Activated naive CD4-positive, alpha-beta T cell treated with anti-CD3 and anti-CD28 coated beads for 36 hours (primary cell): ENCODE data around the gene RANBP3. TPM values are rescaled to one million over a fixed set of nuclear protein-coding genes. Genes with fewer than 3 reads are reported as not detected.
"Not testable (repeated sequence)": the region's sequence is repeated elsewhere in the genome, so short reads cannot be mapped to it uniquely, and the experiment has no call there.

Source experiments
- CTCF ChIA-PET: fragments of 350-600 bp; sonication (Branson Sonifier 250); formaldehyde crosslinking; loops from one replicate; lab custom pipeline; 2021; ENCODE audit warnings: antibody characterized with exemption; lab: Charles Lee
- DNase-seq: peaks from one replicate; pipeline ENCODE4 v3.0.0-alpha.2; 2020
- H3K27ac Mint-ChIP-seq: one replicate; pipeline ENCODE4 v1.8.0; 2021; ENCODE audit warnings: mild to moderate bottlenecking, mixed read lengths
- H3K27me3 Mint-ChIP-seq: one replicate; pipeline ENCODE4 v1.8.0; 2021; ENCODE audit warnings: low read depth, mixed read lengths
- H3K36me3 Mint-ChIP-seq: one replicate; pipeline ENCODE4 v1.8.0; 2021; ENCODE audit warnings: low read depth, mixed read lengths
- H3K4me1 Mint-ChIP-seq: one replicate; pipeline ENCODE4 v1.8.0; 2021; ENCODE audit warnings: low read depth, mixed read lengths
- H3K4me3 Mint-ChIP-seq: one replicate; pipeline ENCODE4 v1.8.0; 2021; ENCODE audit warnings: mild to moderate bottlenecking, moderate library complexity, mixed read lengths
- H3K9me3 Mint-ChIP-seq: one replicate; pipeline ENCODE4 v1.8.0; 2021; ENCODE audit warnings: mixed read lengths
- intact Hi-C: fragments of 100-400 bp; cut with micrococcal nuclease; formaldehyde crosslinking; loops from one replicate; pipeline ENCODE4 v1.15.1; 2023
- total RNA-seq, 2 experiments: library from RNA; stranded (reverse); gene quantifications; one replicate each; pipeline ENCODE4 v1.2.3, GENCODE V29; 2021

Gene RANBP3
- total RNA-seq, 2 experiments from 2014 or later = 77.9 to 80.5 TPM

DNA sequence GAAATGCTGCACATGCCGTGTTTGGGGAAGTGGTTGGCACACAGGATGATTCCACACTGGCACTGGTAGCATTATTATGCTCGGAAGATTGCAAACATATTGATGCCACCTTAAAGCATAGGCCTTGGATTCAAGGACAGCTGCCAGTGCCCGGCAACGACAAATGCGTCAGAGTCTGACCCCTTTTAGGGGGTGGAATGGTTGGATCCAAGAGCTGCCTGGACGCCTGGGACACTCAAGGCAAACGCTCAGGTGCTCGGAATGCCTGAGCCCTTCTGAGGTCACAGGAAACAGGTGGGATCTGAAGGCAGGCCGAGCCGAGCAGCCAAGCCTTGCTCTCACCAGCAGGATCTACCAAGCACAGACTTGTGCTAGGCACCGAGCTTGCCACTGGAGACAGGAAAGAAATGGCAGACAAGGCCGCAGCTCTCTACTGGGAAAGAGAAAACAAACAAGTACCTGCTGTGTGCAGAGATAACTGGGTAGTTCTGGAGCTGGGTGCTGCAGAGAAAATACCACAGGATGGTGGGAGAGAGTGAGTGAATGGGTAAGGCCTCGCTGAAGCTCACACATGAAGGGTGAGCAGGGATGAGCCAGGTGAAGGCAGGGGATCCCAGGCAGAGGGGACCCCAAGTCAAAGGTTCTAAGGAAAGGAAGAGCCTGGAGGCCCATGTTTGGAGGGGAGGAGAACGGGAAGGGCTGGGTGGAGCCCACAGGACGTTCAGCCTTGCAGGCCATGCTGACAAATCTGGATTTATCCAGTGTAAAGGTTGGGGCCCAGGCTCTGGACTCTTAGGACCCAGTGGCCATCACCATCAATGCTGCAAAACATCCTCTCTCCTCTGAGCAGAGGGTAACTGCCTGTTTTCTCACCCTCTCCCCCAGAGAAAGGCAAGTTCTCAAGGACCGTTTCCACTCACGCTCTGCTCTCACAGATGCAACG is 9.2 kb downstream of the RANBP3 start:
- CTCF ChIA-PET = interaction anchor here (0.6 to 3.9 kb wide), 22 partner anchors 8 to 1695 kb away, joined by 3 to 48 read pairs (median 4); partner anchors contain the start of genes NRTN and RANBP3
- Mint-ChIP-seq H3K27ac (peak overlapping the region; percentile 80), H3K27me3 (no peaks in the 10 kb centered on the region), H3K4me3 (peak overlapping the region; percentile 1), H3K4me1 (peaks cover 87% of the 10 kb centered on the region), H3K9me3 (no peaks in the 10 kb centered on the region), H3K36me3 (peaks cover 16% of the 10 kb centered on the region)
- DNase-seq = no peak
- intact Hi-C loops = loop anchor here (1.0 kb wide), 2 partner anchors 10 to 54 kb away; partner anchors contain the start of gene RANBP3

DNA sequence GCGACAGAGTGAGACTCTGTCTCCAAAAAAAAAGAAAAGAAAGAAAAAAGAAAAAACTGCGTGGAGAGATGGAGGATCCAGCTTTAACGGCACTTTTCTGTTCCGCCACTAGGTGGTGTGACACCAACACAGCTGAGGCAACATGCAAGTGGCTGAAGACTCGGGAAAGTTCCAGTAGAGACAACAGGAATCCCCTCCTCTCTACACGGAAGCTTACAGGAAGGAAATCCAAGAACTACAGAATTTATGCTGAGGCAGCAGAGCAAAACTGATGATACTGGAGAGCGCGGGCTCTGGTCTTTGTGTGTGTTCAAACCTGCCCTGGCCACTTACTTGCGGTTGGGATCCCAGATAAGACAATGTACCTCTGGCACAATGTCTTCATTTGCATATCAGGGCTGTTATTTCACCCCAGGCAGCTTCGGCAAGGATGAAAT is 9.9 kb downstream of the RANBP3 start:
- H3K36me3 Mint-ChIP-seq = peaks cover 15% of the 10 kb centered on the region
- DNase-seq = peak; percentile 86
- peak overlapping the region; percentile 80 for H3K27ac Mint-ChIP-seq
- intact Hi-C loops = loop anchor here (1.0 kb wide), 2 partner anchors 10 to 54 kb away; partner anchors contain the start of gene RANBP3
- peak overlapping the region; percentile 1 for H3K4me3 Mint-ChIP-seq
- CTCF ChIA-PET = interaction anchor here (0.6 to 3.9 kb wide), 27 partner anchors 8 to 1413 kb away, joined by 3 to 48 read pairs (median 4); partner anchors contain the start of genes NRTN and RANBP3
- H3K4me1 Mint-ChIP-seq = peaks cover 87% of the 10 kb centered on the region
- H3K9me3 Mint-ChIP-seq = no peaks in the 10 kb centered on the region
- no peaks in the 10 kb centered on the region for H3K27me3 Mint-ChIP-seq

DNA sequence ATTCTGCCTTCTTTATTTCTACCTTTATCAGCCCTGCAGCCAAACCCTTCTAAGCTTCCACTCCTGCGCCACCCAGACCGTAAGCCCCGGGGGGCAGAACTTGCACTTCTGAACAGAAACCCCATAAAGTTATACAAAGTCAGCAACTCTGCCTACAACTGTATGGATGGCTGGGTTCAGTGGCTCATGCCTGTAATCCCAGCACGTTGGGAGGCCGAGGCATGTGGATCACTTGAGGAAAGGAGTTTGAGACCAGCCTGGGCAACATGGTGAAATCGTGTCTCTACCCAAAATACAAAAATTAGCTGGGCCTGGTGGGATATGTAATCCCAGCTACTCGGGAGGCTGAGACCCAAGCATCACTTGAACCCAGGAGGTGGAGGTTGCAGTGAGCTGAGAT is 10.4 kb downstream of the RANBP3 start:
- intact Hi-C loops = no loop called here
- Mint-ChIP-seq H3K36me3 (peaks cover 15% of the 10 kb centered on the region), H3K4me3 (no peak overlapping the region), H3K27me3 (no peaks in the 10 kb centered on the region), H3K9me3 (no peaks in the 10 kb centered on the region), H3K4me1 (peaks cover 89% of the 10 kb centered on the region), H3K27ac (peak overlapping the region; percentile 80)
- no peak for DNase-seq
- CTCF ChIA-PET = interaction anchor here (0.6 to 3.9 kb wide), 25 partner anchors 8 to 1413 kb away, joined by 3 to 48 read pairs (median 4); partner anchors contain the start of genes NRTN and RANBP3

DNA sequence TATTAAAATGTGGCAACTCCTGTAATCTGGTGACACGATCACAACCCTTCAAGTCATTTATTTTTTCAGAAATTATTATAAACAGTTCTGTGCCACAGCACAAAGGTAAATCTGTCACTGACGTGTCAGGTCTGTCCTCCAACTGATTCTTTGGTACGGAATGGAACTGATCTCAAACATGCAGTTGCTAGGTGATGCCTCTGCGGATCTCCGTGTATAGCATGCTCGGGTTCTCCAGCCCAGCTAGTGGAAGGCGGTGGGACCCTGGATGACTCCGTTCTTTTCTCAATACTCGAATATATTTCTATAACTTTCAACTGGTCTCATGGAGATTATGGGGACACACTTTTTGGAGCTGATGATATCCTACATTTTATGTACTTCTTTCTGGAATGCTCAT is 11.0 kb downstream of the RANBP3 start:
- peak overlapping the region; percentile 69 for H3K27ac Mint-ChIP-seq
- no peaks in the 10 kb centered on the region for H3K27me3 Mint-ChIP-seq
- H3K9me3 Mint-ChIP-seq = no peaks in the 10 kb centered on the region
- intact Hi-C loops = no loop called here
- H3K36me3 Mint-ChIP-seq = peaks cover 12% of the 10 kb centered on the region
- no peak overlapping the region for H3K4me3 Mint-ChIP-seq
- CTCF ChIA-PET = interaction anchor here (1.1 to 3.9 kb wide), 4 partner anchors 16 to 163 kb away, joined by 3 to 48 read pairs (median 12); partner anchors contain the start of gene NRTN
- H3K4me1 Mint-ChIP-seq = peaks cover 89% of the 10 kb centered on the region
- DNase-seq = no peak

DNA sequence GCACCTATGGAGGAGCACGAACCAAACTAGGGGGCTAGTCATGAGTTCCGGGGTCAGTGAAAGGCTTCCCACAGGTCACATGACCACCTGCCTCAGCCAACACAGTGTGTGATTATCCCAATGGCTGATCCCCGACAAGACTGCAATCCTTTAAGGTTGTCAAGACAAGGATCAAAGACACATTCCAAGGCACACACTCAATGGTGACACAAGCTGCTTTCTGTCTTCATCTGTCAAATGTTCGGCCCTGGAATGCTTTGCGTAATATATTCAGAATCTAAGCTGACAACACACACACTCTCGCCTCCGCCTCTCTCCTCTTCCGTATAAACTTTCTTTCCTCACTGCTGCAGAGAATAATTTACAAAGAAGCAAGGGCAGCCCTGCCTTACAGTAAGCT is 11.7 kb downstream of the RANBP3 start:
- H3K4me1 Mint-ChIP-seq = peaks cover 92% of the 10 kb centered on the region
- H3K9me3 Mint-ChIP-seq = no peaks in the 10 kb centered on the region
- H3K4me3 Mint-ChIP-seq = no peak overlapping the region
- no peak for DNase-seq
- no peaks in the 10 kb centered on the region for H3K27me3 Mint-ChIP-seq
- peaks cover 12% of the 10 kb centered on the region for H3K36me3 Mint-ChIP-seq
- CTCF ChIA-PET = interaction anchor here (0.6 to 3.9 kb wide), 5 partner anchors 9 to 163 kb away, joined by 3 to 48 read pairs (median 4); no protein-coding TSS in a partner anchor
- peak overlapping the region; percentile 69 for H3K27ac Mint-ChIP-seq
- intact Hi-C loops = no loop called here

DNA sequence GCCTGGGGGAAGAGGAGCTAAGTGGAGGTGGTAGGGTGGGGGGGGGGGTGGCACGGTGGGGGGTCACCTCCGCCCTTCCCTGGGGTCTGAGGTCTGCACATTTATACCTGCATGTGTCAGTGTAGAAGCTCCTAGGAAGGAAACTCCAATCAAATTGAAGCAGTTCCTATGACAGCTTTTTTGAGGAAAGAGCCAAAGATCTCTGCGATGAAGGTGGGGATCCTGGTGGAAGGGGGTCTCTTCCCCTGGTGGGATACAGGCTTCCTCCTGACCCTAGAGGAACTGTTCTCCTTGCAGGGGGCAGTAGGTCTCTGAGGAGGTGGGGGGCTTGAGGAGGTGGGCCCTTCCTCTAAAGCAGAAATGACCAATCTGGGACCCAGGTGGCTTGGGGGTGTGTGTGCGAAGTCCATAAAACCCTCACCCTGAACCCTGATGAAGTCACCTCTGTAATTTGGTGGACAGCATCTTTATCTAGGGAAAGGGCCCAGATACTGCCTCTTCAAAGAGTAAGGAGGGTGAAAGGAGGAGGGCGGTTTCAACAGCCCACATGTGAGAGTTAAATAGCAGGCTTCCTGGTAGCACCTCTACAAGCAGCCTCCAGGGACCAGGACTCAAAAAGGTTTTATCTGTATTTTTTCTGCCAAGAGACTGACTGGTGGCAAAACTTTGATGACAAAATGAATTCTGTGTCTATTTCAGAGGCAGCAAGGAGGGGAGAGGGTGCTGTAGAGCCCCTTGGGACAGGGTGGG is 12.9 kb downstream of the RANBP3 start:
- peaks cover 12% of the 10 kb centered on the region for H3K36me3 Mint-ChIP-seq
- no peak overlapping the region for H3K4me3 Mint-ChIP-seq
- no peak for DNase-seq
- no peaks in the 10 kb centered on the region for H3K27me3 Mint-ChIP-seq
- H3K9me3 Mint-ChIP-seq = no peaks in the 10 kb centered on the region
- CTCF ChIA-PET = interaction anchor here (1.1 to 3.9 kb wide), 2 partner anchors 14 to 160 kb away, joined by 3 to 48 read pairs; partner anchors contain the start of gene NRTN
- intact Hi-C loops = no loop called here
- H3K4me1 Mint-ChIP-seq = peaks cover 94% of the 10 kb centered on the region
- H3K27ac Mint-ChIP-seq = peak overlapping the region; percentile 15

DNA sequence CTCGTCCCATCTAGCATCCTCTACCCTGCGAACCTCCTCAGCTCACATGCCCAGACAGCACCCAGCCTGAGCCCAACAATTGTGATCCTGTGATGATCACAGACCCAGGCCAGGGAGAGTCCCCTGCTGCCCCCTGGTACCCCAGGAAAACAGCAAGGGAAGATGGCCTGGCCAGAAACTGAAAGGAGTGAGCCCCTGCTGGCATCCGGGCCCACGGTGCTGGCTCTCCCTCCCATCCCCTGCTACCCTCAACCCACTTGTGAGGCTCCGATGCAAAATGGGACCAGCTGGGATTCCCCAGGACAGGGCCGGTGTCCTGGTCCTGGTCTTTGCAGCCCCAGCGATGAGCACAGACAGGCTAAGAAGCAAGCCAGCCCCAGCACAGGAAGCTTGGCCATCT is 14.1 kb downstream of the RANBP3 start:
- peak overlapping the region; percentile 90 for H3K27ac Mint-ChIP-seq
- DNase-seq = no peak
- intact Hi-C loops = loop anchor here (2.0 kb wide), 1 partner anchor 15 kb away; no protein-coding TSS in a partner anchor
- H3K4me3 Mint-ChIP-seq = no peak overlapping the region
- peaks cover 97% of the 10 kb centered on the region for H3K4me1 Mint-ChIP-seq
- peaks cover 12% of the 10 kb centered on the region for H3K36me3 Mint-ChIP-seq
- CTCF ChIA-PET = interaction anchor here (0.8 to 1.1 kb wide), 2 partner anchors 59 to 159 kb away, joined by 3 read pairs; partner anchors contain the start of gene NRTN
- H3K27me3 Mint-ChIP-seq = no peaks in the 10 kb centered on the region
- no peaks in the 10 kb centered on the region for H3K9me3 Mint-ChIP-seq

DNA sequence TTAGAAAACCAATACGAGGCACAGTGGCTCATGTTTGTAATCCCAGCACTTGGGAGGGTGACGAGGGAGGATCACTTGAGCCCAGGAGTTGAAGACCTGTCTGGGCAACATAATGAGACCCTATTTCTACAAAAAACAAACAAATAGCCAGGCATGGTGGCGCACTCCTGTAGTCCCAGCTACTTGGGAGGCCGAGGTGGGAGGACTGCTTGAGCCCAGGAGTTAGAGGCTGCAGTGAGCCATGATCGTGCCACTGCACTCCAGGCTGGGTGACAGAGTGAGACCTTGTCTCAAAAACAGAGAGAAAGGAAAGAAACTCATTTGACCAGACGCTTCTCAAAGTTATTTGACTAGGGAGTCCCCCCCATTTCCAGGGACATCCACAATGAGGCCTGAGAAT is 14.7 kb downstream of the RANBP3 start:
- H3K4me3 Mint-ChIP-seq, CTCF ChIA-PET, H3K9me3 Mint-ChIP-seq, DNase-seq, H3K27me3 Mint-ChIP-seq: not testable (repeated sequence)
- peak overlapping the region; percentile 90 for H3K27ac Mint-ChIP-seq
- peaks cover 12% of the 10 kb centered on the region for H3K36me3 Mint-ChIP-seq
- H3K4me1 Mint-ChIP-seq = peaks cover 94% of the 10 kb centered on the region
- intact Hi-C loops = loop anchor here (2.0 kb wide), 1 partner anchor 14 kb away; no protein-coding TSS in a partner anchor

DNA sequence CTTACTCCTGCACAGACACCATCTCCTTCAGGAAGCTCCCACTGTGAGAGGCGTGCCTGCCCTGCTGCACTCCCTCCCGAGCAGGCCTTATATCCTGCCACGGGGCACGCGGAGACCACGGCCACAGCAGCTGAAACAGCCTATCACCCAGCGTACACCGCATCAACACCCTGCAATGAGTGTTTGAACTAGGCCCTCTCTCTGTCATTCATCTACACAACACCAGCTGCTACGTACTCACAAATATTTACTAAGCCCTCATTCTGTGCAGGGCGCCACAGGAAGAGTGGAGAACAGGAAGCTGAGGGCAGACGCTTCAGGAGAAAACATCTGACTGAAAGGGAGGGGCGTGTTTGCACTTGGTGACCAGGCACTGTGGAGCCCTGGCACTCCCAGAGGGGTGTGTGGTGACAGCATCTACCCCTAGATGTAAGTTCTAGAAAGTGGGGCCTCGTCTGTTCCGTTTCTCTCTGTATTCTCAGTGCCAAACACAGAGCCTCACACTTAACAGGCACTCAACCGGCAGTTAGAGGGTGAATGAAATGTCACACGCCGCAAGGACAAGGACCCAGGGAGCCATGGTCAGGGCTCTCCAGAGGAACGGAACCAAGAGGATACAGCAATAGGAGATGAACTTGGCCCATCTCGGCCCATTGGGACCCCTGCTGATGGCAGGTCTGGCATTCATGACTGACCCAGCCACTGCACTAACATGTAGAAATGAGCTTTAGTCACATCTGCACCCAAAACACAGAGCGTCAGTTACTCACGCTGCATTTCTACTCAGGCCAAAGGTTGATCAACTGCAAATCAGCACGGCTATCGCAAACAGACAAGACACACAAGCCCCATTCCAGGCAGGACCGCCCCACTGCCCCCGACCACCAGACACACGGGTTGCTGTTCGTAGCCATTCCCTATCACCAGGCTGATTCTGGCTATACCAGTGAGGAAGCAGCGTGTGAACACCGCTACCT is 15.7 kb downstream of the RANBP3 start:
- intact Hi-C loops = loop anchor here (1.0 to 2.0 kb wide), 2 partner anchors 9 to 13 kb away; no protein-coding TSS in a partner anchor
- CTCF ChIA-PET = interaction anchor here (0.6 to 1.5 kb wide), 5 partner anchors 10 to 158 kb away, joined by 3 to 5 read pairs (median 4); partner anchors contain the start of gene NRTN
- H3K36me3 Mint-ChIP-seq = peaks cover 14% of the 10 kb centered on the region
- peak overlapping the region; percentile 90 for H3K27ac Mint-ChIP-seq
- H3K27me3 Mint-ChIP-seq = no peaks in the 10 kb centered on the region
- DNase-seq = peak; percentile 84
- H3K9me3 Mint-ChIP-seq = no peaks in the 10 kb centered on the region
- H3K4me3 Mint-ChIP-seq = peak overlapping the region; percentile 19
- peaks cover 92% of the 10 kb centered on the region for H3K4me1 Mint-ChIP-seq

DNA sequence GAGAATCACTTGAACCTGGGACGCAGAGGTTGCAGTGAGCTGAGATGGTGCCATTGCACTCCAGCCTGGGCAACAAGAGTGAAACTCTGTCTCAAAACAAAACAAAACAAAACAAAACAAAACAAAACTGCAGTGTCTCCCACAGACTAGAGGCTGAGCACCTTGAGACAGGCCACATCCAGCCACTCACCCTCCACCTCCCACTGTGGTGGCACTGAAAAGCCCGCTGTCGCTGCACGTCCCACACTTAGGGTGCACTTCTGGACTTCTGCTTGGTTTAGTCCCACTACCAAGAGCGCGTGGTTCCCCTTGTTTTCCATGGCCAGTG is 16.3 kb downstream of the RANBP3 start:
- CTCF ChIA-PET = interaction anchor here (0.7 to 1.5 kb wide), 4 partner anchors 11 to 157 kb away, joined by 3 to 5 read pairs (median 4); partner anchors contain the start of gene NRTN
- peak overlapping the region; percentile 90 for H3K27ac Mint-ChIP-seq
- H3K4me3 Mint-ChIP-seq, H3K9me3 Mint-ChIP-seq, intact Hi-C loops, H3K27me3 Mint-ChIP-seq, DNase-seq: not testable (repeated sequence)
- H3K36me3 Mint-ChIP-seq = peaks cover 13% of the 10 kb centered on the region
- peaks cover 92% of the 10 kb centered on the region for H3K4me1 Mint-ChIP-seq
